ENCODE results near the gene HIVEP3.

HIVEP3 gene

DNA sequence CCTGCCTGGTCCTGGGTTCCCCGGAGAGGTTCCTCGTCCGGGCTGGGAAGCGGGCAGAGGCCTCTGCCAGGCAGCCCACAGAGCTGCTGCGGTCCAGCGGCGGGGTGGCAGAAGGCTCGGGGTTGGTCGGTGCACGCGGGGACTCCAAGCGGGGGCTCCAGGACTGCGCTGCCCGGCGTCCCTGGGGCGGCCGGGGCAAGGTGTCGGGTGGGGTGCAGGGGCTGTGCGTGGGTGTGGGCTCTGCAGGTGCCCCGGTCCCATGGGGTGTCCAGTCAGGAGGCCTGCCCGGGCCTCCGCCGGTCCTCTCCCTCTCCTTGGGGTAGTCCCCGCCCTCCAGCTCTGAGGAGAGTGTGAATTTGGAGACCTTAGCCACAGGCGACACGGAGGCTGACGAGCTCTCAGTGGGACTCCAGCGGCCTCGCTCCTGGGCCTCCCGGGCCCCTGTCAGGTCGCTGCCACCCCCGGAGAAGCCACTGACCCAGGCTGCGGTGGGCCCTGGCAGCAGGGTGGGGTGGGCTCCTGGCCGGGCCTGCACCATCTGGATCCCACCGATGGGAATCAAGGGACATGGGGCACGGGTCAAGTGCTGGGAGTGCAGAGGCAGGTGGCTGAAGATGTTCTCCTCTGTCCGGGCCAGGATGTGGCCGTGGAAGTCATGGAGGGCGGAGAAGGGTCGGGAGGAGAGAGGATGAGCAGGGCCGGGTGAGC is 408.0 kb downstream of the HIVEP3 start:
- no peak for DNase-seq

DNA sequence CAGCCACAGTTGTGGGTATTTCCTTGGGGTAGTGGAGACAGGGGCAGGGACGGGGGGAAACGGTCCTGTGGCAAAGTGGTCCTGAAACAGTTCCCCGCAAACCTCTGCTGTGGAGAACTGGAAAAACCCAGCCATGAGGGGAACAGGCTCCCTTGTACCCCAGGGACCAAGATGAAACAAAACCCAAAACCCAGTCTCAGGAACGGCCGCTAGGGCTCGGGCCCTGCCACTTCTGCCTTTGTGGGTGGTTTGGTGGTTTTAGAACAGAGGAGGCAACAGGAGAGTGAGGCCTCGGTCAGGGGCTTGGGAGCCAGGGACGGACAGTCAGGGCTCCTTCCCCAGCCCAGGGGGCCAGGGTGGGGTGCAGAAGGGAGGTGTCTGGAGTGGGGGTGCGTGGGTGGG is 409.5 kb downstream of the HIVEP3 start:
- DNase-seq = no peak

DNA sequence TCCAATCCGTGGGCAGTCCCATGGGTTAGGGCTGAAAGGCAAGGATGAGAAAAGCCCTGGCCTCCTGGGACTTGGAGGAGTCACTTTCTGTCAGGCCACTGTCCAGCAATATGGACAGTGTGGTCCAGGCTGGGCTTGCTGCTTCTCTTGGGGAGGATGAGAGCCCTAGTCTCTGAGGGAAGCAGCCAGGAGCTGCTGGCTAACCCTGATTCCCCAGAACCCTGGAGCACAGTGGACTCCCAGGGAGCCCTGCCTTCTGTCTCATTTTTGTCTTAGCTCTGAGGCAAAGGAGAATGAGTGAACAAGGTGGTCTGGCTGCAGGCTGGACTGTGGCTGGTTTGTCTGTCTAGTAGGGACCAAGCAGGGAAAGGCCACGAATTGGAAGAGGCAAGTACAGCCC is 410.4 kb downstream of the HIVEP3 start:
- no peak for DNase-seq

DNA sequence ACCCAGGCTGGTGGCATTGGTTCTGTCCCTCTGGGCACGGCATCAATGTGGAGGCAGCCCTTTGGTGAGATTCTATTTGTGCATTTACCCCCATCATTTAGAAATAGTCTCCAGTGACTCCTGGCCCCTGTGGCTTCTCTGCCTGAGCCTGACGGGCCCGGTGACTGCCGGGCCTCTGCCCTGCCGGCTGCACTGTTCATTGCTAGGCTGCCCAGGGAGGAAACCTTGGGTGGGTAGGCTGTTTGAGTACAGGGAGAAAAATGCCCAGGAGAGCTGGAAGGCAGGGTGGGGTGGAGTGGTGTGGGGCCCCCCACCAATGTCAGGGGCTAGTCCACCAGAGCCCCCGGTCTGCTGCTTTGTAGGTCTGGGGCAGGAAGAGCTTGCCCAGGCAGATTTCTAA is 410.9 kb downstream of the HIVEP3 start:
- no peak for DNase-seq

DNA sequence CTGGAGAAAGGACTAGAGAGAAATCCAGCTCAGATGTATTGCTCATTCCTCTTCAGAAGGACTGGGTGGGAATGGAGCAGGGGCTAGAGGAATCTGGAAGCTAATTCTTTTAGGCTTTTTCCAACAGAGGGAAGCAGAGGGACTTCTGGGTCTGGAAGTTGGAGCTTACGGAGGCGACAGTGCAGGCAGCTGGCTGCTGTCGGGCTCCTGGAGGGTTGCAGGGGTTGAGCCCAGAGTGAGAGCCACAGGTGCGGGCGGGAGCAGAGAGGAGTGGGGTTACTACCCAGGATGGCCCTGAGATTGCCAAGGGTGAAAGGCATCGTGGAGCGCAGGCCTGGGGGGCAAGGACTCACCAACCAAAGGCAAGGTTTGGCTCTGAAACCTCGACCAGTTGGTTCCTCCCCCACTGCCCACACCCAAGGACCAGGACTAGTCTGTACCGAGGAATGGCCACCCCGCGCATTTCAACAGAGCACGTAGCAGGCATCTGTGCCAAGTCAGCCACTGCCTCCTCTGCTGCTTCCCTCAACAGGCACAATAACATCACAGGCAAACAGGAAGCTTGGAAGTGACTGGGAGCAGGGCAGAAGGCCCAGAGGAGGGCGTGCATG is 411.5 kb downstream of the HIVEP3 start:
- DNase-seq = no peak

DNA sequence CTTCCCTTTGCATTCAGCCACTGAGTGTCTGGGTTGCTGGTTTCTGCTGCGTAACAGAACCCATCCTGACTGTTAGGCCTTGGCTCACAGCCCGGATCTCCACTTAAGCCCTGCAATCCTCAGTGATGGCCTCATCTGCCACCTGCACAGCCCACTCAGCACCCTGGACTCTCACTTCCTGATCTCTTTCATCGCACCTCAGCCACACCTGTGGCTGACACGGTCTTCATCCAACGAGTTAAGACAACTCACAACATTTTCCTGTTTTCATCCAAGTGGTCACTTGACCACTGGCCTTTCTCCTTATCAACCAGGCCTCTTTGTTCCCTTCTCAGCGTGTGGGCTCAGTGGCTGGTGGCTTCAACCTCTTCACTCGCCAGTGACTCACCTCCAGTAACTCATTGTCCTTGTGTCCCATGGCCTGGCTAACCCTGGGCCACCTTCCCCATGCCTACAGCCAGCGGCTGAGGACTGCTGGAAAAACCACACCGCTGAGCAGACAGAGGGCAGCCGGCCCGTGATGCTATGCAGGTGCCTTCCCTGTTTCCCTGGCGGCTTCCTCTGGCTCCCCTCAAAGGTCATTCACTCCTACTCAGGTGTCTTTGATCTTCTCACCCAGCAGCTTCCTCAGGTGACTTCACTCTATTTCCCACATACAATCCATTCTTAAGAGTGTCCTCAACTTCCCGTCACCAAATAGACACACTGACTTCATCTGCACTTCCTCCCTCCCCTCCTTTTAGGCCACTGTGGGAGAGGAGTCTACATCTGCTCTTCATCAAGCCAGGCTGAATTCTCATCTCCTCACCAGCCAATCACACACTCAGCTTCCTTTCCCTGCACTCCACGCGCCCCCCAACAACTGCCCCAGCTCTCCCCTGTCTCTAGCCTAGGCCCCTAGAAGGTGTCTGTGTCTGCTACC is 414.3 kb downstream of the HIVEP3 start:
- DNase-seq = peak in 1 of 2 donors; percentile 55

DNA sequence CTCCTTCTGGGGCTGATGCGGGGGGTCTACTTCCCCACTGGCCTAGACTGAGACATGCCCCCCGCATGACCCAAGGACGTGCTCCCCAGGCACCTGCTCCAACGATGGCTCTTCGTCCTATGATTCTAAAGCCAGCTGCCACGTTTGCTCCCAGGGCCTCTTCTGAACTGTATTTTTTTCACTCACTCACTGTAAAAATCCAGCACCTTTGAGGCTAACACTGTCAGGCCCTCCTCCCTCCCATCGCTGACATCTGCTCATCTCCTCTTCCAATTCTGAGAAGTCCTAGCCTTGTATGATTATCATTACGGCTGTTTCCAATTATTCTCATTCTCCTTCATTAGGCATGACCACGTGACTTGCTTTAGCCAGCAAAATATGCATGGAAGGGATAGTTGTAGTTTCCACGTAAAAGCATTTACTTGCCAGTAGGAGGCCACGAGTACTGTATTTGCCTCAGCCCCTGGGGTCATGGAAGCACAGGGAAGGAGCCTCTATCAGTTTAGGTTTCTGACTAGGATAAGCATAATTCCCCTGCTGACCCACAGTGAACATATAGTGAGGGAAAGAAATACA is 415.1 kb downstream of the HIVEP3 start:
- DNase-seq = no peak

DNA sequence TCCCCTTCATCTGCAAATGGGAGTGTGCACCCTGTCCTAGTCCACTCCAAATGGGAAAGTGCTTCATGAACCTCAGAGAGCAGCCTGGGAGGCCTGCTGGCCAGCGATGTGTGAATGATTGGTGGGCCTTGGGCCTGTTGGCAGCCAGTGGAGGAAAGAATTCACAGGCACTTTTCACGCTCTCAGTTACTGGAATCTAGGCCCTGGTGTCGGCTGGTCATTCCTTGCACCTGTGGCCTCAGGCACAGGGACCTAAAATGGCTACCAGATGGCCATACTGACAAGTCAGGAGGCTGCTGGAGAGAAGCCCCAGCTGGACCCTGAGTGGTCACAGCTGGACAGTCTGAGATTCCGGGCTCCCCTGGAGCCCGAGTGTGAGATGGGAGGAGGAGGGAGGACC is 415.8 kb downstream of the HIVEP3 start:
- no peak for DNase-seq

DNA sequence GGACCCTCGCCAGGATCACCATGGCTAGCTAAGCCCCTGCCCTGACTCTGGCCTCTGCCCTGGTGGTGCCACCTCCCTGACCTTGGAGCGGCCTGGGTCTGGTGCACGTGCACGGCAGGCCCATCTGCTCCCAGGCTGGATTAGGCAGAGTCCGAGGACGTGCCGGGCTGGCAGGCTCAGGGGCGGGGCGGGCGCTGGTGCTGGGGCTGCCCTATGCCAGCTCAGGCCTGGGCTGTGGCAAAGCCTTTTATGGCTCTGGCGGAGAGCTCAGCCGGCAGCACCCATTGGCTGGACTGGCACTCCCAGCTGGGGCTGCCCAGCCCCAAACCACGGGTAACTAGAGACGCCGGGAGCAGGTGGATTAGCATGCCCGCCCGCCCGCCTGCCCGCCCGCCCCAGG is 417.1 kb downstream of the HIVEP3 start:
- DNase-seq = no peak

DNA sequence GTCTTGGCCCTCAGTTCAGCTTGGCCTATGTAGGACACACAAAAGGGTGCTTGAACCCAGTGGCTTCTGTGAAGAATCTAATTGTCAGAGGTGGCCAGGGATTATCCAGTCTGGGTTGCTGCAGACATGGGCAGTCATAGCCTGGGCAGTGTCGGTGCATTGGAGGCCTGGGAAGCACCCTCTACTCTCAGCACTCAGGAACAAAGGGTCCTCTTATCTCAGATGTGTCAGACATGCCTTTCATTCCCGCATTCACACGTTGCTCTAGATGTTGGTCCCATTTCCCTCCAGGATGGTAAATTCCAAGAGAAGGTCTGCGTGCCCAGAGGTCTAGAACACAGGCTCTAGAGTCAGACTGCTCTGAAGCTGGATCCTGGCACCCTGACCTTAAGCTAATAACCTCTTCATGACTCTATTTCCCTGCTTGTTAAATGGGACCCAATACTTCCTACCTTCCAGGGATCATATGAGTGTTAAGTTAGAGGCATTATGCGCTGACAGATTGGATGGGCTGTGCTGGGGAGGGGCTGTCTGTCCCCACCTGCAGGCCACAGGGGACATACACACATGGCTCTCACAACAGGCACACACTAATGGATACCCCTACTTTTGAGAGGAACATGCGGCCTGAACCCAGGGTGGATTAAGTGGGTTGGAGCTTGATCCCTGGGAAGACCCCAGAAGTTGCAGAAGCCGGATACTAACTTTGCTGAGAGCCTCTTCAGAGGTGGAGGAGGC is 417.8 kb downstream of the HIVEP3 start:
- no peak for DNase-seq

DNA sequence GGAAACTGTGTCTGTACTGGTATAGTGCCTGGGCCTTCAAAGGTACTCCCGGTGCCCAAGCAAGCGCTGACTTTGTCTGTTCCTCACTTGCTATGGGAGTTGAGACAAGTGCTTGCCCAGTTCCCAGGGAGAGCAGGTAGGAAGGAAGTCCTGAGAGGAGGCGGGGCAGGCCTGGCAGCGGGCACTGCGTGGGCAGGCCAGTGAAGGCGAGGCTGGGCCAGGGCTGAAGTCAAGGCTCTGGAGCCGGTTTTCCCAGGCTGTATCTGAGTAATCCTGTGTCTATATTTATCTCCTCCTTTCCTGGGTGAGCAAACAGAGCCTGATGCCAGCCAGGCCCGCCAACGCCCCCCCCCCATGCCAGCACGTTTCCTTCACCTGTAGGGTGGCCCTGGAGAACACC is 418.3 kb downstream of the HIVEP3 start:
- DNase-seq = no peak

DNA sequence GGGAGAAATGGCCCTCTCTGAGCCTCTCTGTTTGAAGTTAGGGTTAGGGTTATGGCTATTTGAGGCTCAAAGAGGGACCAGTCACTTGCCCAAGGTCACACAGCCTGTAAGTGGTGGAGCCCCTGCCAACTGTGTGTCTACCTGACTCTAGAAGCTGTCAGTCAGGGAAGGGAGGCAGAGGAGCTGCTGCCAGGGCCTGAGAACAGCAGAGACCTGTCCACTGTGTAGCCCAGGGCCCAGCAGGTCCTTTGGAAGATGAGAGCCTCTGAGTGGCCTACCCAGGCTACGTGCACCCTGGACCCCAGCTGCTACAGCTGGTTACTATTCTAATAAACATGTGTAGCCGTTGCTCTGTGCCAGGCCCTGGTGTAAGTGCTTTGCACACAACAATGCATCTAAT is 419.1 kb downstream of the HIVEP3 start:
- DNase-seq = no peak

DNA sequence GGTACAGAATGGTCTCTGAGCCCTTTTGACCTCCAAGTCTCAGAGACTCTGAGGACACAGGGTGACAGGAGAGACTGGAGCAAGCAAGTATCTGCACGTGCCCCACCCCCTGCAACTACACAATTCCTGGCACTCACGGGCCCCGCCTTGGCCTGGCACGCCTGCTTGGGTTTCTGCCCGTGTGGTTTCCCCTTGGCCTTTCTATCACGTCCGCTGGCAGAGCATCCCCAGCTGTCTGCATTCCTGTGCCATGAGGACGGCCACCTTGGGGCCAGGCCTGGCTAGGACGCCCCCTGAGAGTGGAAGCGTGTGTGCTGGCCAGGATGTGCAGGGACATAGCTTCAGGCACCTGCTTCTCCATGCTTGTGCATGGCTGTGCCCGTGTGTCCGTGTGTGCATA is 419.9 kb downstream of the HIVEP3 start:
- no peak for DNase-seq

DNA sequence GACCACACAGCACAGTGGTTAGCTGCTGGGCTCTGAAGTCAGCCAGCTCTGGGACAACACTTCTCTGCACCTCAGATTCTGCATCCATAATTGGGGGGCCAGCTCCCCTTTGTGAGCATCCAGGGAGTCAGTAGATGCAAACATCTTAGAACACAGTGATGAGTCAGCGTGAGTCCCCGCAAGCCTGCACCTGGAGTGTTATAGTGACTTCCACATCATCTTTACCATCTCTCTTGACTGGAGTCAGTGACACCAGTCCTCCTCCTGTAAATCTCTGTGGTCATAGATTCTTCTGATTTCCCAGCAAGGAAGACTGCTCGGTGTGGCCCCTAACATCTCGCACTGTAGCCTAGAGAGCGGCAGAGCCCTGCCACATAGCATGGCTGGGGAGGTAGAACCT is 420.3 kb downstream of the HIVEP3 start:
- no peak for DNase-seq

DNA sequence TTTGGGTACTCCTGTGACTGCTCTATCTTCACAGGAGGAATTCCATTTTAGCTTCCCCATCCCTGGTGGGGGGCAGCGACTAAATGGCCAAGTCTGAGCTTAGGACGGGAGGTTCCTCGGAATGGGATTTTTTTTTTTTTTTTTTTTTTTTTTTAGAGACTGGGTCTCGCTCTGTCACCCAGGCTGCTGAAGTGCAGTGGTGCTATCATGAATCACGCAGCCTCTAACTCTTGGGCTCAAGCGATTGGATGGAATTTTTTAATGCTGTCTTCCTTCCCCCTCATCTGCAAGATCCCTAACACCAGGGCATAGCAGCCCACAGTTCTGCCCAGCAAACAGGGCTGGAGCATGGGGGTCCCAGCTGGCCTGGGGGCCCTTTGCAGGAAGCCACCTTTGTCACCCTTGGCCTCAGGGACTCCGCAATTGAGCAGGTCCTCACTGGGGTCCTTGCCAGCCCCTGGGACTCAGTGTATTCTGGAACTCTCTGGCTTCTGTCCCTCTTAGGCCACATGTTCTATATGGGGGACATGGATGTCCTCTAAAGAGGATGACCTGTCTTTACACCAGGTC is 421.2 kb downstream of the HIVEP3 start:
- DNase-seq = no peak

DNA sequence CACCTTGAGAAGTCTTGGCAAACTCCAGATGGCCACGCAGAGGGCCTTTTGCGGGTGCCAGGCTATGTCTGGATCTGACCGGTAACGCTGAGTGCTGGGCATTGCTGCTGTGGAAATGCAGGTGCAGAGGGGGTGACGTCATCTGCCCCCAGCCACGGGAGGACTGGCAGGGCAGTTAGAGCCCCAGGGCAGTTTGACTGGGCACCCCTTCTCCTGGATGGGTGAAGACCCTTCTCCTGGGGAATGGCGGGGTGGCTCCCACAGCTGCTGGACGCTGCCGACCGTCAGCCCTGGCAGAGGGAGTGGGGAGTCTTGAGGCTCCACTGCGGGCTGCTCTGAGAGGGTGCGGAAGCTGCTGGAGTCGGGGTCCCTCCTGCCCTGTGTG is 421.7 kb downstream of the HIVEP3 start:
- no peak for DNase-seq

DNA sequence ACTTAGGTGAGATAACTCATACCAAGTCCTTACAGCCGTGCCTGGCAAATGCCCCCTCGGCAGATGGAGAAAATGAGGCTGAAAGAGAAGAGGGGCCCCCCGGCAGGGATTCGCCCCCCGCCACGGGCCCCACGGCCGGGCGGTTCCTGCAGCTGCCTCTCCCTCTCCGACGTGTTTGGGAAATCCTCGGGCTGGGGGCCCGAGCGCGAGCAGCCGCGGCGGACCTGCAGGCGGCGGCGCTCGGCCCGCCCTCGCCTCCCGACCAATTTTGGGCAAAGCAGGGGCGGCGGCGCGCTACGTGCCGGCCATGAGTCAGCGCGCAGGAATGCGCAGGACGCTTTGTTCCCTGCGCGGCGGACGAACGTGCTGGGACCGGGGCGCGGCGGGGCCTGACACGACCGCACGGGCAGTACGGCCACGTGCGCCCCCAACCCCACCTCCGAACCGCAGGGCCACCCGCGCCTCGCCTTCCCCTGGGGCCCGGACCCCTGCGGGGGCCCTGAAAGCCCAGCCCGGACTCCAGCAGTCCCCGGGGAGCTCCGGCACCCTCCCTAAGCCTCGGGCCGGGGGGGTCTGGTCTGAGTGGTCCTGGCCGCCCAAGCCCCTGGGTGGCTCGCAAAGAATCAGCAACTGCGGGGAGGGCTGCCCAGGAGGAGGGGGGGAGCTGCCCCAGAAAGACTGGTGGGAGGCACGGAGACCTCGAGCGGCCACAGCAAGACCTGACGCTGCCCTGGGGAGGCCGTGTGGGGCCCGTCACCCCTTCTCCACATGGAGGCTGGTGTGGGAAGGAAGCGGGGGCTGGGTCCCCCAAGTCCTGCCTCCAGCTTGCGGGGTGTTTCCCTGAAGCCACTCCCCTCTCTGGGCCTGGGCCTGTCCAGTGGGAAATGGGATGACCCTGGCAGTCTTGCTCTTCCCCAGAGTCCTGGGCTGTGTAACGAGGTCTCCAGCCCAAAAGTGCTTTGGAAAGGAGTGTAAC is 422.4 kb downstream of the HIVEP3 start:
- DNase-seq = peak; percentile 45 to 68

DNA sequence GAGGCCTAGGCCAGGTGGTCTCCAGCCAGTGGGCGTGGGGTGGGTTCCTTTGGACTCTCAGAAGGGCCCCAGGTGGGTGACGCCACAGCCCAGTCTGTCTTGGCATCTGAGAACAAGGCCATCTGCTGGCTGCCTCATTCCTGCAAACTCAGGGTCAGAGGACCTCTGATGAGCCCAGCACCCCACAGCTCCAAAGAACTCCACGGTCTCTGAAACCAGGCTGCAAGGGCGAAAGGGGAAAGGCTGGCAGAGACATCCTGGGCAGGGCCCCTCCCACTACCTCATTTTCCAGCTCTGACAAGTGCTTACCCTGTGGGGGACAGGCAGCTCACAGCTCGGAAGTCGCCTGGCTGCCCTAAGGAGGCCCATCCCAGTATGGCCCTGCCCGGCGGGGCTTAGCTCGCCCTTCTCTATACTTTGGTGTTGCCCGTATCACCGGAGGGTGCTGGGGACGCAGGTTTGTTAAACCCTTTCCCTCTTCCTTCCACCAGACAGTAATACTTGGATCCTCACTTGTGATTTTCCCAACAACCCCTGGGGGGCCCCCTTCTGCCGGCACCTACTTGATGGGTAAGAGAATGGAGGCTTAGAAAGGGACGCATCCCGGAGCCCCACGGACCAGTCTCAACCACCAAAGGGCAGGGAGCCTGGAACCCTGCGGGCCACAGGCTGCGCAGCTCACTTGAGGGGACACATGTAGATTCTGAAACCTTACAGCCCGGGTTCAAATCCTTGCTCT is 423.3 kb downstream of the HIVEP3 start:
- DNase-seq = peak; percentile 10 to 36

DNA sequence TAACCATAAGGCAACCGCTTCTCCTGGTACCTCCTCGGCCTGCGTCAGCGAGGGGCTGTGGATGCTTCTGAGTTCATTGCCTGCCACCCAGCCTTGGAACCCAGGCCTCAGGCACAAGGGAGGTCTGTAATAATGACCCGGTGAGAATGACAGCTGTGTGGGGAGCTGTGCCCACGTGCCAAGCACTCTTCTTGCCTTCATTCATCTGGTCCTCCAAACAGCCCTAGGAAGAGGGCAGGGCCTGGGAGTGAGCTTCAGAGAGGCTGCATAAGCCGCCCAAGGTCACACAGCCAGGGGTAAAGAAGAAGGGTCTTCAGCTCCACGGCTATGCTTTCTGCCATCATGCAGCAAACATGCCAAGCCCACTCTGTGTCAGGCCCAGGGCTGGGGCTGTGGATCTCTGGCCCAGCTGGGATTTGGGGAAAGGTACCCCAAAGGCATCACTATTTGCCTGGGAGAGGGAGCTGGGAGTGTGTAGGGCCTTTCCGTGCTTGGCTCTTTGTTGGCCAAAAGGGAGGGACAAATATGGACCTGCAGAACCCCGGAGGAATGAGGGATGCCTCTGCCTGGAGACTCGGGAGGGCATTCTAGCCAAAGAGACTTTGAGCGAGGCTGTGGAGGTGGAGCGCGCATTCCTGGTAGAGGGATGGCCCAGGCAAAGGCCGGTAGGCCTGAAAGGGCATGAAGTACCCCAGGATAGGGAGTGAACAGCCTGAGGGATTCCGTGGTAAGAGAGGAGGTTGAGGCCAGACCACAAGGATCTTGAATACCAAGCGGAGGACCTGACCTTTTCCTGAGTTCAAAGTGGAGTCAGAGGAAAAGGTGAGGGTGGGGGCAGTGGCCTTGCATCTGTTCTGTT is 424.1 kb downstream of the HIVEP3 start:
- DNase-seq = no peak
